AG09309 (cell line): ENCODE data around the gene TESMIN.

Experiments
- DNase-seq: peaks from one replicate; pipeline ENCODE4 v3.0.0-alpha.2; 2010; ENCODE audit warnings: low read depth
- H3K4me3 ChIP-seq: 2 replicates; pipeline ENCODE4 v1.5.1; 2011; ENCODE audit warnings: mild to moderate bottlenecking, low read depth, low read length, moderate library complexity; ENCODE audit not compliant: control insufficient read depth
- TF ChIP-seq, protein P1 (sequence below): IDR thresholded peaks from 2 replicates; pipeline ENCODE4 v1.5.1; 2011; ENCODE audit warnings: mild to moderate bottlenecking, low read depth, low read length, inconsistent platforms; ENCODE audit not compliant: insufficient read depth, control insufficient read depth; ENCODE audit errors: missing control alignments

TESMIN gene

DNA sequence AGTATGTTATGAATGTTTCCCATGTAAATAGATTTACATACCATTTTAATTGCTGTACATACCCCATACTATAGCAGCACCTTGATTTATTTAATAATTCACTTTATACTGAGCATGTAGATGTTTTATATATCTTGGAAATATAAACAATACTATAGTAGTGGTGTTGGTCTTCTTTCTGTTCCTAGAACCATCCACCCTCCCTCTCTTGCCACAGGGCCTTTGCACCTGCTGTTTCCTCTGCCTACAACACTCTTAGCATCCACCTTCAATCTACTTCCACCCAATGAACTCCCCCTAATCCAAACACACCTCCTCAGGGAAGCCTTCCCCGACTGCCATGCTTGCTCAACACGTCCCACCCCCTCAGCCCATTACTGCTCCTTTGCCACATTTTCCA is 30.2 kb downstream of the TESMIN start:
- H3K4me3 ChIP-seq: no peak overlapping the region
- DNase-seq: no peak
- TF ChIP-seq, protein P1, sequence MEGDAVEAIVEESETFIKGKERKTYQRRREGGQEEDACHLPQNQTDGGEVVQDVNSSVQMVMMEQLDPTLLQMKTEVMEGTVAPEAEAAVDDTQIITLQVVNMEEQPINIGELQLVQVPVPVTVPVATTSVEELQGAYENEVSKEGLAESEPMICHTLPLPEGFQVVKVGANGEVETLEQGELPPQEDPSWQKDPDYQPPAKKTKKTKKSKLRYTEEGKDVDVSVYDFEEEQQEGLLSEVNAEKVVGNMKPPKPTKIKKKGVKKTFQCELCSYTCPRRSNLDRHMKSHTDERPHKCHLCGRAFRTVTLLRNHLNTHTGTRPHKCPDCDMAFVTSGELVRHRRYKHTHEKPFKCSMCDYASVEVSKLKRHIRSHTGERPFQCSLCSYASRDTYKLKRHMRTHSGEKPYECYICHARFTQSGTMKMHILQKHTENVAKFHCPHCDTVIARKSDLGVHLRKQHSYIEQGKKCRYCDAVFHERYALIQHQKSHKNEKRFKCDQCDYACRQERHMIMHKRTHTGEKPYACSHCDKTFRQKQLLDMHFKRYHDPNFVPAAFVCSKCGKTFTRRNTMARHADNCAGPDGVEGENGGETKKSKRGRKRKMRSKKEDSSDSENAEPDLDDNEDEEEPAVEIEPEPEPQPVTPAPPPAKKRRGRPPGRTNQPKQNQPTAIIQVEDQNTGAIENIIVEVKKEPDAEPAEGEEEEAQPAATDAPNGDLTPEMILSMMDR: no peak

DNA sequence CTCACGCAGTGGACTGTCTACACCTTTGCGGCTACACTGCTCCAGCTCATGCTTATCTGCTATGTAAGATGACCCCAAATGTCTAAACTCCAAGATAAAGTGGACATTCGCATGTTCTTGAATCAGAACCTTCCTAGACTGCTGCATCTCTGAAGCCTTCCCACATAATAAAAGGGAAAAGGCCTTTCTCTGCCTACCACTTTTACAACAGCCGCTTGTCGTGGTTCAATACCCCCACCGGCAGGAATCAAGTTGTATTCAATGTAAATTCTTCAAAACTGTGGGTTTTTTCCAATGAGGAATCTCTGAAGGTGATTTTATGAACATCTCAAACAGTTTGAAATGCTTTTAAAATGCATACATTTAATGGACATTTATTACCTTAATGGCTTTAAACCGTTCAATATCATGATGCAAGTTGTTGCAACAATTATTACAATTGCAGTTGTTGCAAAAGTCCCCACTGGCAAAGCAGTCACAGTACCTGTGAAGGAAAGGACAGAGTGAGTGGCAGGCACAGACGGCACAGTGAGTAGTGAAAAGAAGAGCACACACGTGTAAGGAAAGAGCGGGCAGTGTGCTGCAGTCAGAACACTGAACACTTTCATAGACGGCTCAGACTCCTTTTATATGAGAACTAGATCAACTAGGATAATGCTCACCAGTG is 35.7 kb downstream of the TESMIN start:
- TF ChIP-seq, protein P1: no peak
- DNase-seq: no peak
- H3K4me3 ChIP-seq: no peak overlapping the region

DNA sequence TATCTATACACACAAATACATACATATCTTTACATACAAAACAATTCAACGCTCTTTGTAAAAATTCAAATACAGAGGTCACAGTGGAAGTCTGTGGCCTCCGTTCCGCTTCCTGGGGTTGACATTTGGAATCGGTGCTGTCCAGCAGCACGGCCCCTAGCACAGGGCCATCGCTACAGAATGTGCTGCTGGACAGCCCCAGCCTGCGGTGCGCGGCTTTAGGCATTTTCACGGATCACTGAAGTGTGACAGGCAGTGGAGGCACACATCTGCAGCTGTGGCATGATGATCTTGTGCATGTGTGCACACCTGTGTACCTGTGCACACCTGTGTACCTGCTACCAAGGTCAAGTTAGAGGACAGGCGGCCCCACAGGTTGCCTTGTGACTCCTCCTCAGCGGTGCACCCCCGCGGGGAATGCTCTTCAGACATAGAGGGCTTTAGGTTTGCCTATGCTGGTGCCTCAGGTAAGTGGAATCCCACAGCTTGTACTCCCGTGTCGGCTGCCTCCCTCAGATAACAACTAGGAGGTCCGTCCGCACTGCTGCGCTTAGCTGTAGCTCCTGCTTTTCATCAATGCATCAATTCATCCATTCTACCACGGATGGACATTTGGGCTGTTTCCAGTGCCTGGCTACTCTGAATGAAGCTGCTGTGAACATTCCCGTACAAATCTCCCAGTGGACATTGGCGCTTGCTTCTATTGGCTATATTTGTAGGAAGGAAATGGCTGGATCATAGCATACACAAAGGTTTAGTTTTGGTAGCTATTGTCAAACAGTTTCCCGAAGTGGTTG is 37.1 kb downstream of the TESMIN start:
- no peak overlapping the region for H3K4me3 ChIP-seq
- TF ChIP-seq, protein P1: no peak
- DNase-seq: no peak

DNA sequence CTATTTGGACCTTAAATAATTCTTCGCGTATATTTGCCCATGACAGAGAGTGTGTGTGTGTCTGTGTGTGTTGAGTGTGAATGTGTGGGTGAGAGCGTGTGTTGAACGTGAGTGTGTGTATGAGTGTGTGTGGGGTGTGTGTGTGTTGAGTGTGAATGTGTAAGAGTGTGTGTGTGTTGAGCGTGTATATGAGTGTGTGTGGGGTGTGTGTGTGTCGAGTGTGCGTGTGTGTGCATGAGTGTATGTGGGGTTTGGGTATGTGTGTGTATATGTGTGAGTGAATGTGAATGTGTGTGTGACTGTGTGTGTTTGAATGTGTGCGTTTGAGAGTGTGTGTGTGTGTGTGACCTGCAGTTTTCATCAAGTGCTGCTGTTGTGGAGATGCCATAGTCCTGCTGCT is 40.2 kb downstream of the TESMIN start:
- no peak for DNase-seq
- H3K4me3 ChIP-seq: no peak overlapping the region
- TF ChIP-seq, protein P1: no peak

- no peak overlapping the region for H3K4me3 ChIP-seq
- TF ChIP-seq, protein P1: no peak
- DNase-seq: no peak
These were observed 40.9 kb downstream of the TESMIN start for GRCh38 chr11:68710409-68710808.

GRCh38 chr11:68709062-68709461 is 42.3 kb downstream of the TESMIN start:
- TF ChIP-seq, protein P1: no peak
- no peak overlapping the region for H3K4me3 ChIP-seq
- DNase-seq: no peak
